OCI-LY1 (cell line): ENCODE measurements around the gene MAML1.

Experiments
- EZH2 ChIP-seq: fragments of 200-600 bp; sonication (generic), shearing (Covaris generic); IDR thresholded peaks from 2 replicates; pipeline ENCODE4 v1.8.0; 2017; ENCODE audit warnings: borderline replicate concordance, mixed run types, mild to moderate bottlenecking, antibody characterized with exemption, low read length, moderate library complexity, mixed read lengths
- TF ChIP-seq, protein P1 (sequence below): fragments of 200-600 bp; sonication (generic), shearing (Covaris generic); IDR thresholded peaks from 2 replicates; pipeline ENCODE4 v1.5.1; 2017; ENCODE audit warnings: mild to moderate bottlenecking, antibody characterized with exemption, low read length, moderate library complexity, mixed read lengths

DNA sequence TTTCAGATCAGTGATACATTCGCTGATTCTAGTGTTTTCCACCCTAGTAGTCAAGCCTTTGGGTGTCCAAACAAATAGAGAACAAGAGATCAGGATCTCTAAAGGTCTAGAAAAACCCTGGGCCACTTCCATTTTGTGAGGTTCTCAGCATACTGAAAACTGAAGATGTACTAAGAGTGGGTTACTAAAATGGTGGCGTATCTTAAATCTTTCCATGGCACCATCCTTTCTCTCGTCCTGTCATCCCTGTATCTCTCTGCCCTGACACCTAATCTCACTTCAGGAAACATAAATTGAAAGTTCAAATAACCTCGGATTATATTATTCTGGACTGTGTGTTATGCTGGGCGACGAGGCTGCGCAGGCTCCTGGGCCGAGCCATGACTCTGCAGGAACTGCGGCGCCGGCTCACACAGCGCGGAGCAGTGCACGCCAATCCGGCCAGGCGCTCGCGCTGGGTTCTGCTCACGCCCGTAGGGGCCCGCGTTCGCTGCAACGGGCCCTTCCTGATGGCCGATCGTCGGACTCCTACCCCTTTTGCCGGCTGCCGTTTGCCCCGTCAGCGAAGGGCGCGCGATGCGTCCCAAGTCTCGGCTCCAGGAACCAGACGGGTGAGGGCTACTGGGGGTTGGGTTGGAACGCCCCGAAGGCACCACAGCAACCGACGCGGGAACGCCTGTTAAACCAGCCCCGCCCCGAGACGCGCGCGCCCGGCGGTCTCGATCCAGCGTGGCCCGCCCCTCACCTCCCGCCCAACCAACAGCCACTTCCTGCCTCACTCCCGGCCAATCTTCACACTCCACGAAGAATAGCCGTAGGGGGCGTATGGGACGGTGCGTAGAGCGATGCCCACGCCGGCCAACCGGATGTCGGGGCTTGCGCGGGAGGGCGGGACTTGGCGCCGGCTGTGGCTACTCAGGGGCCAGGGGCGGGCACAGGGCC, 34.4 kb upstream of the MAML1 start:
- TF ChIP-seq, protein P1, sequence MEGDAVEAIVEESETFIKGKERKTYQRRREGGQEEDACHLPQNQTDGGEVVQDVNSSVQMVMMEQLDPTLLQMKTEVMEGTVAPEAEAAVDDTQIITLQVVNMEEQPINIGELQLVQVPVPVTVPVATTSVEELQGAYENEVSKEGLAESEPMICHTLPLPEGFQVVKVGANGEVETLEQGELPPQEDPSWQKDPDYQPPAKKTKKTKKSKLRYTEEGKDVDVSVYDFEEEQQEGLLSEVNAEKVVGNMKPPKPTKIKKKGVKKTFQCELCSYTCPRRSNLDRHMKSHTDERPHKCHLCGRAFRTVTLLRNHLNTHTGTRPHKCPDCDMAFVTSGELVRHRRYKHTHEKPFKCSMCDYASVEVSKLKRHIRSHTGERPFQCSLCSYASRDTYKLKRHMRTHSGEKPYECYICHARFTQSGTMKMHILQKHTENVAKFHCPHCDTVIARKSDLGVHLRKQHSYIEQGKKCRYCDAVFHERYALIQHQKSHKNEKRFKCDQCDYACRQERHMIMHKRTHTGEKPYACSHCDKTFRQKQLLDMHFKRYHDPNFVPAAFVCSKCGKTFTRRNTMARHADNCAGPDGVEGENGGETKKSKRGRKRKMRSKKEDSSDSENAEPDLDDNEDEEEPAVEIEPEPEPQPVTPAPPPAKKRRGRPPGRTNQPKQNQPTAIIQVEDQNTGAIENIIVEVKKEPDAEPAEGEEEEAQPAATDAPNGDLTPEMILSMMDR = no peak
- no peak for TF ChIP-seq EZH2
